Transverse colon (tissue), 4 donors: ENCODE data around the gene WDR18. TPM values are rescaled to one million over a fixed set of nuclear protein-coding genes. Genes with fewer than 3 reads are reported as not detected.

Experiments used
- DNase-seq: peaks from one replicate; pipeline ENCODE4 v3.0.0-alpha.2; 2019
- H3K27ac ChIP-seq, 4 donors: fragments of 200-600 bp; sonication (generic); 2 replicates each; pipeline ENCODE4 v1.5.1; 2016 to 2018; ENCODE audit warnings: inconsistent platforms in 4 of 4
- H3K27me3 ChIP-seq: fragments of 200-600 bp; sonication (generic); 2 replicates; pipeline ENCODE4 v1.5.1; 2017; ENCODE audit warnings: inconsistent platforms
- H3K36me3 ChIP-seq, 4 donors: fragments of 200-600 bp; sonication (generic); 2 replicates each; pipeline ENCODE4 v1.5.1; 2017 to 2019; ENCODE audit warnings: inconsistent platforms in 4 of 4
- H3K4me1 ChIP-seq, 4 donors: fragments of 200-600 bp; sonication (generic); 2 replicates each; pipeline ENCODE4 v1.5.1; 2017 to 2020; ENCODE audit warnings: inconsistent platforms in 4 of 4
- H3K4me3 ChIP-seq, 4 donors: fragments of 200-600 bp; sonication (generic); 1 replicate in 1 of 4; 2 replicates in 3 of 4; pipeline versions ENCODE4 v1.5.1 to v1.6.1; 2017 to 2019; ENCODE audit warnings: inconsistent platforms in 4 of 4
- H3K9me3 ChIP-seq, 2 donors: fragments of 200-600 bp; sonication (generic); 2 replicates each; pipeline ENCODE4 v1.5.1; 2017 to 2019; ENCODE audit warnings: inconsistent platforms in 2 of 2
- EP300 ChIP-seq: sonication (generic); formaldehyde crosslinking; IDR thresholded peaks from one replicate; pipeline ENCODE4 v1.6.1; 2017; ENCODE audit warnings: antibody characterized with exemption, low read depth
- POLR2A ChIP-seq: fragments of 450-650 bp; IDR thresholded peaks from one replicate; pipeline ENCODE4 v1.6.1; 2016; ENCODE audit warnings: antibody characterized with exemption, mild to moderate bottlenecking, moderate library complexity
- POLR2AphosphoS5 ChIP-seq, 3 donors: sonication (generic); formaldehyde crosslinking; IDR thresholded peaks; one replicate each; pipeline ENCODE4 v1.6.1; 2016; ENCODE audit warnings: antibody characterized with exemption in 3 of 3
- WGBS, 2 donors: methylation state at CpG; one replicate each; pipeline ENCODE4 v1.1.5; 2018; ENCODE audit warnings: low coverage in 1 of 2; 5-methylcytosine and 5-hydroxymethylcytosine counted together
- in situ Hi-C, 4 donors: fragments of 200-750 bp; cut with MboI; loops; one replicate each; pipeline versions ENCODE4 v1.15.0 to v1.15.1; 2017; ENCODE audit warnings: low sequenced_read_pairs in 3 of 4, low pct_ligation_motif_present in 1 of 4, low pct_unique_long_range_greater_than_20kb in 1 of 4
- intact Hi-C: fragments of 100-400 bp; cut with DNase I; formaldehyde crosslinking; loops from one replicate; pipeline ENCODE4 v1.15.1; 2023; ENCODE audit warnings: low total_unique reads
- total RNA-seq, 4 donors: library from RNA; depleted of rRNA; stranded (reverse); fragments of >200 nt; gene quantifications; one replicate each; pipeline ENCODE4 v1.1.0, GENCODE V29; 2016
- TF ChIP-seq, protein P1 (sequence below), 5 experiments: fragments of 200-600 bp in 3 of 5; fragments of 450-650 bp in 2 of 5; sonication (generic) in 3 of 5; IDR thresholded peaks; 1 replicate in 2 of 5; 2 replicates in 3 of 5; pipeline ENCODE4 v1.5.1; 2016 to 2017; ENCODE audit warnings: antibody characterized with exemption in 5 of 5, inconsistent platforms in 3 of 5, mild to moderate bottlenecking in 2 of 5, moderate library complexity in 1 of 5

WDR18 gene
- total RNA-seq, 4 donors from 2014 or later, result 23.1 to 47.4 (median 39.0) TPM

DNA sequence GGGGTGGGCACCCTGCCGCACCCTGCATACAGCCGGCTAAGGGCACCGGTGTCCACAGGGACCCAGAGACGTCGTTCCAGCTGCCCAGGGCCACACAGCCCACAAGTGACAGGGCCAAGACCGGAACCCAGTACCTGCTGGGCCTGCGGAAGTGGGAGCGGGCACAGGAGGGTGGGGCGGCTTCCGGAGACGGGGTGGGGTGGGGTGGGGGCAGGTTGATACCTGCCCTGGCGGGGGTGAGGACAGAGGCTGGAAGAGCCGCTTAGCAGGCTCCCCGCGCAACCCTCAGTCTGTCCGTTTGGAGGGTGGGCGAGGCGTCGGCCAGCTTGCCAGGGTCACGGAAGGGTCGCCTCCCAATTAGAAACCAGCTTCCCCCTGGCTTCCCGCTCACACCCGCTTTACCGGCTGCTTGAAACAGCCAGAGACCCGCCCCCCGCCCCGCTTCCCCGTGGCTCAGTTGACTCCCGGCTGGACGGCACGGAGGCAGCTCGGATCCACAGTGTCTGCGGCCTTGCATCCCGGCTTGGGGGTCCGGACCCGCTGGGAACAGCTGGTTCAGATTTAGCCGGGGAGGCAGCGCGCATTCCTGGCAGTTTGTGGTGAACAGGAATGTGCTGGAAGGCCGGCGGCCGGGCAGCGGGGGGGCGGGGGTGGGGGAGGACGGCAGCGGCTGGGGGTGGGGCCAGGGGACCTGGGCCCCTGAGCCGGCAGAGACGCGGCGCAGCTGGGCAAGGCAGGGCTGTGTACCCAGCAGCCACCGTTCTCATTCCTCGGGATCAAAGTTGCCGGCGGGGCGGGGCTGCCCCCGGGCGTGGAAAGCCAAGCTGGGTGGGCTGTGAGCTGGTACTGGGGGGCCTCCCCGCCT is 44.1 kb downstream of the WDR18 start:
- Histone ChIP-seq H3K27ac (peak overlapping the region; percentile 91 to 97 (median 94)), H3K4me1 (peaks cover 14 to 45% (median 36%) of the 10 kb centered on the region in 4 donors), H3K27me3 (no peaks in the 10 kb centered on the region), H3K9me3 (no peaks in the 10 kb centered on the region), H3K36me3 (peaks cover 0 to 9% (median 4%) of the 10 kb centered on the region in 4 donors), H3K4me3 (peak overlapping the region; percentile 44 to 87 (median 72))
- intact Hi-C loops, result loop anchor here (2.0 to 10.0 kb wide), 2 partner anchors 75 to 217 kb away; partner anchors contain the start of genes ATP5F1D, GPX4 and MIDN
- in situ Hi-C loops, result no loop called here
- WGBS, 2 donors, result 1% methylated on average over 20 of the region's 58 CpGs; no CpG with 5 or more reads in 1 of the 2 donors
- TF ChIP-seq POLR2AphosphoS5 (IDR thresholded peaks at IDR 0.05) (peak; percentile 35 to 57 (median 51)), POLR2A (peak; percentile 56), EP300 (no peak)
- TF ChIP-seq, protein P1, sequence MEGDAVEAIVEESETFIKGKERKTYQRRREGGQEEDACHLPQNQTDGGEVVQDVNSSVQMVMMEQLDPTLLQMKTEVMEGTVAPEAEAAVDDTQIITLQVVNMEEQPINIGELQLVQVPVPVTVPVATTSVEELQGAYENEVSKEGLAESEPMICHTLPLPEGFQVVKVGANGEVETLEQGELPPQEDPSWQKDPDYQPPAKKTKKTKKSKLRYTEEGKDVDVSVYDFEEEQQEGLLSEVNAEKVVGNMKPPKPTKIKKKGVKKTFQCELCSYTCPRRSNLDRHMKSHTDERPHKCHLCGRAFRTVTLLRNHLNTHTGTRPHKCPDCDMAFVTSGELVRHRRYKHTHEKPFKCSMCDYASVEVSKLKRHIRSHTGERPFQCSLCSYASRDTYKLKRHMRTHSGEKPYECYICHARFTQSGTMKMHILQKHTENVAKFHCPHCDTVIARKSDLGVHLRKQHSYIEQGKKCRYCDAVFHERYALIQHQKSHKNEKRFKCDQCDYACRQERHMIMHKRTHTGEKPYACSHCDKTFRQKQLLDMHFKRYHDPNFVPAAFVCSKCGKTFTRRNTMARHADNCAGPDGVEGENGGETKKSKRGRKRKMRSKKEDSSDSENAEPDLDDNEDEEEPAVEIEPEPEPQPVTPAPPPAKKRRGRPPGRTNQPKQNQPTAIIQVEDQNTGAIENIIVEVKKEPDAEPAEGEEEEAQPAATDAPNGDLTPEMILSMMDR (IDR thresholded peaks at IDR 0.05), result no peak
- DNase-seq, result peak; percentile 84

DNA sequence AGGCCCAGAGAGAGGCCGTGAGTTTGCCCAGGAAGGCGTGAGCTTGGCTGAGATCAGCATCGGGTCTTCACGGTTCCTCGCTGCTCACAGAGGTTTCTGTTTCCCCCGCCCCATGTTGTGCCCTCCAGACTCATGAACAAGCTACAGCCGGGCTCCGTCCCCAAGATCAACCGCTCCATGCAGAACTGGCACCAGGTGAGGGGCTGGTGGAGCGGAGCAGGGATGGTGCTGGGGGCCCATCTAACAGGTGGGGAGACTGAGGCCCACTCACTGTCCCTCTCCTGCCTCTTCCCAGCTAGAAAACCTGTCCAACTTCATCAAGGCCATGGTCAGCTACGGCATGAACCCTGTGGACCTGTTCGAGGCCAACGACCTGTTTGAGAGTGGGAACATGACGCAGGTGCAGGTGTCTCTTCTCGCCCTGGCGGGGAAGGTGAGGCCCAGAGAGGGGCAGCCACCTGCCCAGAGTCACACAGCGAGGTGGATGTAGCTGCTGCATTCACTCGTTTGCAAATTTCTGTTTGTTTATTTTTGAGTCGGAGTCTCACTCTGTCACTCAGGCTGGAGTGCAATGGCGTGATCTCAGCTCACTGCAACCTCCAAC is 48.2 kb downstream of the WDR18 start:
- in situ Hi-C loops (no loop called here), intact Hi-C loops (no loop called here)
- Histone ChIP-seq H3K36me3 (peaks cover 0 to 17% (median 8%) of the 10 kb centered on the region in 4 donors), H3K27ac (no peak overlapping the region), H3K9me3 (no peaks in the 10 kb centered on the region), H3K4me3 (no peak overlapping the region), H3K27me3 (no peaks in the 10 kb centered on the region), H3K4me1 (peaks cover 14 to 34% (median 26%) of the 10 kb centered on the region in 4 donors)
- DNase-seq, result no peak
- TF ChIP-seq, protein P1 (IDR thresholded peaks at IDR 0.05), result no peak
- TF ChIP-seq POLR2A (no peak), EP300 (no peak), POLR2AphosphoS5 (IDR thresholded peaks at IDR 0.05) (no peak)
- WGBS, 2 donors, result 88% methylated on average over 20 of the region's 20 CpGs; no CpG with 5 or more reads in 1 of the 2 donors

DNA sequence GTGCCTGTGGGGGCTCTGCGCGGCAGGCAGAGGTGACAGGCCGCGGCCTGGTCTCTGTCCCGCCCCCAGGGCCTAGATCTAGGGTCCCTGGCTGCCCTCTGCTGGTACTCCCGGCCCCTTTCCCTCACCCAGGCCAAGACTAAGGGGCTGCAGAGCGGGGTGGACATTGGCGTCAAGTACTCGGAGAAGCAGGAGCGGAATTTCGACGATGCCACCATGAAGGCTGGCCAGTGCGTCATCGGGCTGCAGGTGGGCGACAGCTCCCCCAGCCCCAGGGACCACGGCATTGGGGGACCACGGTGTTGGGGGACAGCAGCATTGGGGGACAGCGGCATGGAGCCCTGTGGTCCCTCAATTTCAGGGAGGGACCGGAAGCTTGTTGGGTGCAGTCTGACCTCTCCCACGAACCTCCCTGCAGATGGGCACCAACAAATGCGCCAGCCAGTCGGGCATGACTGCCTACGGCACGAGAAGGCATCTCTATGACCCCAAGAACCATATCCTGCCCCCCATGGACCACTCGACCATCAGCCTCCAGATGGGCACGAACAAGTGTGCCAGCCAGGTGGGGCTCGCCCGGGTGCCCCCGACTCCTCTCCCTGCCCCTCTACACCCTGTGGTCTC is 52.0 kb downstream of the WDR18 start:
- no peak overlapping the region for H3K4me3 ChIP-seq
- H3K4me1 ChIP-seq, result peaks cover 13 to 32% (median 16%) of the 10 kb centered on the region in 4 donors
- peak; percentile 7 for DNase-seq
- H3K9me3 ChIP-seq, result no peaks in the 10 kb centered on the region
- no peaks in the 10 kb centered on the region for H3K27me3 ChIP-seq
- peaks cover 0 to 17% (median 8%) of the 10 kb centered on the region in 4 donors for H3K36me3 ChIP-seq
- H3K27ac ChIP-seq, result no peak overlapping the region
- 90% methylated on average over 29 of the region's 29 CpGs; no CpG with 5 or more reads in 1 of the 2 donors for WGBS, 2 donors
- TF ChIP-seq, protein P1 (IDR thresholded peaks at IDR 0.05), result no peak
- no peak for TF ChIP-seq POLR2AphosphoS5 (IDR thresholded peaks at IDR 0.05)
- no peak for TF ChIP-seq POLR2A
- no peak for TF ChIP-seq EP300
- in situ Hi-C loops, result no loop called here
- intact Hi-C loops, result no loop called here
